Neuronal stem cell (in vitro differentiated cells): Measurements from ENCODE around the gene MFF.

Experiments used
- DNase-seq: peaks from one replicate; pipeline ENCODE4 v3.0.0-alpha.2; 2013; ENCODE audit warnings: low spot score
- H2AFZ ChIP-seq: one replicate; pipeline ENCODE4 v1.6.1; 2013; ENCODE audit warnings: mild to moderate bottlenecking, low read length, inconsistent platforms
- H2AK5ac ChIP-seq: 2 replicates; pipeline ENCODE4 v1.6.1; 2013; ENCODE audit warnings: low read depth, mild to moderate bottlenecking, inconsistent platforms, low read length, moderate library complexity, mixed read lengths
- H2BK120ac ChIP-seq: 2 replicates; pipeline ENCODE4 v1.6.1; 2013; ENCODE audit warnings: low read depth, mild to moderate bottlenecking, inconsistent platforms, low read length, moderate library complexity, mixed read lengths
- H2BK12ac ChIP-seq: one replicate; pipeline ENCODE4 v1.6.1; 2013; ENCODE audit warnings: low read length, inconsistent platforms
- H2BK15ac ChIP-seq: 2 replicates; pipeline ENCODE4 v1.6.1; 2013; ENCODE audit warnings: mild to moderate bottlenecking, low read length, inconsistent platforms, mixed read lengths
- H2BK5ac ChIP-seq: one replicate; pipeline ENCODE4 v1.6.1; 2013; ENCODE audit warnings: inconsistent platforms, mild to moderate bottlenecking, low read length, moderate library complexity
- H3K14ac ChIP-seq: one replicate; pipeline ENCODE4 v1.6.1; 2013; ENCODE audit warnings: low read length, inconsistent platforms
- H3K18ac ChIP-seq: 2 replicates; pipeline ENCODE4 v1.6.1; 2013; ENCODE audit warnings: low read length, inconsistent platforms
- H3K23ac ChIP-seq: 2 replicates; pipeline ENCODE4 v1.6.1; 2013; ENCODE audit warnings: low read depth, mild to moderate bottlenecking, mixed read lengths, low read length, inconsistent platforms; ENCODE audit not compliant: poor library complexity
- H3K27ac ChIP-seq: replicated peaks from 3 replicates; pipeline ENCODE4 v1.5.1; 2013; ENCODE audit warnings: low read length, inconsistent platforms
- H3K27me3 ChIP-seq, 3 experiments: 2 replicates each; pipeline ENCODE4 v1.6.1; 2013; ENCODE audit warnings: low read length in 3 of 3, mild to moderate bottlenecking in 2 of 3, inconsistent platforms in 1 of 3, low read depth in 1 of 3, mixed read lengths in 1 of 3, moderate library complexity in 1 of 3; ENCODE audit not compliant: control insufficient read depth in 3 of 3, insufficient read depth in 3 of 3
- H3K36me3 ChIP-seq, 2 donors: replicated peaks in 1 of 2; 2 replicates each; pipeline ENCODE4 v1.6.1; 2013; ENCODE audit warnings: low read length in 2 of 2; ENCODE audit not compliant: control insufficient read depth in 2 of 2, insufficient read depth in 2 of 2
- H3K4ac ChIP-seq: 2 replicates; pipeline ENCODE4 v1.6.1; 2013; ENCODE audit warnings: inconsistent platforms, mild to moderate bottlenecking, low read length, moderate library complexity
- H3K4me1 ChIP-seq, 2 donors: 1 replicate in 1 of 2; 2 replicates in 1 of 2; pipeline ENCODE4 v1.6.1; 2013; ENCODE audit warnings: low read length in 2 of 2, low read depth in 1 of 2; ENCODE audit not compliant: control insufficient read depth in 2 of 2, insufficient read depth in 1 of 2
- H3K4me2 ChIP-seq: one replicate; pipeline ENCODE4 v1.6.1; 2013; ENCODE audit warnings: mild to moderate bottlenecking, low read length, inconsistent platforms; ENCODE audit not compliant: insufficient read depth, poor library complexity, severe bottlenecking
- H3K4me3 ChIP-seq, 2 donors: 2 replicates each; pipeline ENCODE4 v1.5.1; 2013; ENCODE audit warnings: low read length in 2 of 2, mild to moderate bottlenecking in 2 of 2, inconsistent platforms in 1 of 2, moderate library complexity in 1 of 2
- H3K79me1 ChIP-seq: one replicate; pipeline ENCODE4 v1.6.1; 2013; ENCODE audit warnings: low read depth, mild to moderate bottlenecking, inconsistent platforms, low read length, moderate library complexity
- H3K9ac ChIP-seq: one replicate; pipeline ENCODE4 v1.6.1; 2013; ENCODE audit warnings: mild to moderate bottlenecking, low read depth, low read length, inconsistent platforms; ENCODE audit not compliant: poor library complexity
- H3K9me3 ChIP-seq, 2 donors: replicated peaks in 1 of 2; 2 replicates each; pipeline versions ENCODE3 to v1.6.1; 2013; ENCODE audit warnings: low read length in 2 of 2, mild to moderate bottlenecking in 2 of 2, inconsistent platforms in 1 of 2, low read depth in 1 of 2, mixed read lengths in 1 of 2, moderate library complexity in 1 of 2; ENCODE audit not compliant: control insufficient read depth in 2 of 2, insufficient read depth in 1 of 2
- H4K8ac ChIP-seq: one replicate; pipeline ENCODE4 v1.6.1; 2013; ENCODE audit warnings: low read depth, mild to moderate bottlenecking, inconsistent platforms, low read length, moderate library complexity
- H4K91ac ChIP-seq: one replicate; pipeline ENCODE4 v1.6.1; 2013; ENCODE audit warnings: low read length, low read depth, mild to moderate bottlenecking, inconsistent platforms; ENCODE audit not compliant: poor library complexity
- WGBS, 2 donors: extraction: QIAGEN DNeasy Blood & Tissue Kit; methylation state at CpG; one replicate each; pipeline ENCODE4 v1.1.7; 2013; ENCODE audit warnings: missing lambda C conversion rate in 2 of 2, mixed read lengths in 1 of 2; ENCODE audit not compliant: insufficient read length in 2 of 2, insufficient replicate concordance in 1 of 2; ENCODE audit errors: extremely low coverage in 2 of 2; 5-methylcytosine and 5-hydroxymethylcytosine counted together

MFF gene

DNA sequence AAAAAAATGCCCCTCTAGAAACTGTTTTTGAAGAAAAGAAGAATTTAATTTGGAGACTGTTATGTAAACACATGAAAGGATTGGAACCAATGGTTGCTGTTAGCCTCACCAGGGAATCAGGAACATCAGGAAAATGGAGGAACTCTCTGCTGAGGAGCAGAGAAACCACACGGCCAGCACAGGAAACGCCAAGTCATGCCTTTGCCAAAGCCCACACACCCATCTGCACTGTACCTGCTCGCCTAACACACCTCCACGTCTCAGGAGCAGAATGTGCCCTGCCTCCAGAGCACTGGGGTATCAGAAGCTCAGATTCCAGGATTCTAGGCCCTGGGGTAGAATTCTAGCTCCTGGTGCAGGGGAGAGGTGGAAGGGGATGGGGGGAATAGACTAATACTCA is 72.5 kb downstream of the MFF start:
- H3K4ac ChIP-seq, result no peak overlapping the region
- no peak overlapping the region for H2AK5ac ChIP-seq
- H3K4me2 ChIP-seq, result no peak overlapping the region
- peak overlapping the region; percentile 92 for H4K8ac ChIP-seq
- H3K14ac ChIP-seq, result no peak overlapping the region
- no peak overlapping the region for H4K91ac ChIP-seq
- no peak for DNase-seq
- H3K9ac ChIP-seq, result no peak overlapping the region
- no peak overlapping the region for H3K4me3 ChIP-seq
- no peak overlapping the region for H2AFZ ChIP-seq
- peak overlapping the region; percentile 71 for H3K18ac ChIP-seq
- WGBS, 2 donors, result no CpG with 5 or more reads among the region's 4 CpGs
- no peaks in the 10 kb centered on the region for H3K4me1 ChIP-seq
- H3K27me3 ChIP-seq, result peaks cover 0 to 1% (median 0%) of the 10 kb centered on the region in 3 experiments
- H3K27ac ChIP-seq, result no peak overlapping the region
- no peak overlapping the region for H3K23ac ChIP-seq
- no peaks in the 10 kb centered on the region for H3K9me3 ChIP-seq
- H3K36me3 ChIP-seq, result no peaks in the 10 kb centered on the region
- H3K79me1 ChIP-seq, result no peaks in the 10 kb centered on the region
- no peak overlapping the region for H2BK12ac ChIP-seq
- H2BK120ac ChIP-seq, result no peak overlapping the region
- H2BK5ac ChIP-seq, result no peak overlapping the region
- H2BK15ac ChIP-seq, result no peak overlapping the region

DNA sequence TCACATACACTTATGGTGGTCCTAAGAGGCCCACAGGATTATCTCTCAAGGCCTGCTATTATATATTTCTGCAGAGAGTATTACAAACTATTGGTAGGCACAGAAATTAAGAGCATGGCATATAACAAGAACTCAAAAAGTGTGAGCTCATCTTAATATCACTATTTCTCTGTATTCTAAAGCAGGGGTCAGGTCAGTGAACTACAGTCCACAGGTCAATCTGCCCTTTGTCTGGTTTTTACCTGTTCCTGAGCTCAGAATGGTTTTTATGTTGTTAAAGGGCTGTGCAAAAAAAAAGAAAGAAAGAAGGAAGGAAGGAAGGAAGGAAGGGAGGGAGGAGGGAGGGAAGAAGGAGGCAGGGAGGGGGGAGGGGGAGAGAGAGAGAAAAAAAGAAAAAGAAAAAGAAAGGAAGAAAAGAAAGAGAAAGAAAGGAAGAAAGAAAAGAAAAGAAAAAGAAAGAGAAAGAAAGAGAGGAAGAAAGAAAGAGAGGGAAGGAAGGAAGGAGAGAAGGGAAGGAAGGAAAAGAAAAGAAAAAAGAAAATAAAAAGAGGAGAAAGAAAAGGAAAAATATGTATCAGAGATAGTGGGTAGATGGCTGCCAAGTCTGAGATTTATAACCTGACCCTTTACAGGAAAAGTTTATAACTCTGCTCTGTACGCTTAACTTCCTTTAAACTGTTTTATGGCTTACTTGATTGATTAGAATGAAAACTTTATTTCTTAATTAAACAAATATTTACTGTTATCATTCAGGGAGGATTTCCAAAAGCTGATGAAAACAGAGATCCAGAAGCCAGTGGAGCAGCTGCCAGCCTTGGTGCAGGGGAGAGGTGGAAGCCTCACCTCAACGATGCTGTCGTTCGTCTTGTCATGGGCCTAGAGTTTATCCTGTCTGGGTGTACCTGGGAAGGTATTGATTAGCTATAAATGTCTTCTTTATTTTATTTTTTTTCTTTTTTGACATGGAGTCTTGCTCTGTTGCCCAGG is 73.9 kb downstream of the MFF start:
- no peak overlapping the region for H2AFZ ChIP-seq
- no peak overlapping the region for H3K27ac ChIP-seq

DNA sequence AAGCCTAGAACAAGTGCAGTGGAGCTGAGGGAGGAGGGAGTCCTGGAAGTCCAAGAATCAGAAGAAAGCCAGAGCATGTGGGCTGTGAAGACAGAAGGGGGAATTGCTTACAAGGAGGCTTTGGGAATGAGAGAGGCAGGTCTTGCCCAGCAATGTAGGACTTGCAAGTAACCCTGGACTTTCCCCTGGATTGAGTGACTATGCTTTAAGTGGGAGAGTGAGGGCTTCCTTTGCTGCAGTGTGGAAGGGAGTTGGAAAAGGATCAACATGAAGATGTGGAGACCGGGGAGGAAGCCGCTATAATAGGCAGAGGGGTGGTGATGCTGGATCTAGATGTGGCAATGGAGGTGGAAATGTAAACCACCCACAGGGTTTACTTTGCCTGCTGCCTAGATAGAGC is 76.5 kb downstream of the MFF start:
- Histone ChIP-seq H3K79me1 (no peaks in the 10 kb centered on the region), H3K9ac (no peak overlapping the region), H3K23ac (no peak overlapping the region), H3K4me1 (peaks cover under 1 to 4% of the 10 kb centered on the region in 2 donors), H3K27me3 (peaks cover 0 to 1% (median 0%) of the 10 kb centered on the region in 3 experiments), H4K91ac (no peak overlapping the region), H2AK5ac (no peak overlapping the region), H2BK12ac (no peak overlapping the region), H3K4me2 (no peak overlapping the region), H3K4ac (no peak overlapping the region), H3K14ac (no peak overlapping the region), H2BK120ac (no peak overlapping the region), H4K8ac (no peak overlapping the region), H2AFZ (no peak overlapping the region), H3K27ac (no peak overlapping the region), H3K36me3 (no peaks in the 10 kb centered on the region), H2BK5ac (no peak overlapping the region), H3K9me3 (no peaks in the 10 kb centered on the region), H3K4me3 (no peak overlapping the region), H2BK15ac (no peak overlapping the region), H3K18ac (no peak overlapping the region)
- no peak for DNase-seq
- no CpG with 5 or more reads among the region's 2 CpGs for WGBS, 2 donors

More for the DNA sequence above, 73.9 kb downstream of the MFF start:
- Histone ChIP-seq H3K4me1 (no peaks in the 10 kb centered on the region), H2BK15ac (no peak overlapping the region), H3K18ac (no peak overlapping the region), H3K4me3 (no peak overlapping the region), H3K23ac (no peak overlapping the region), H3K79me1 (no peaks in the 10 kb centered on the region), H2BK120ac (no peak overlapping the region), H3K14ac (no peak overlapping the region), H3K27me3 (peaks cover 0 to 1% (median 0%) of the 10 kb centered on the region in 3 experiments), H3K36me3 (no peaks in the 10 kb centered on the region), H4K8ac (no peak overlapping the region), H3K9ac (no peak overlapping the region), H2BK5ac (no peak overlapping the region), H2AK5ac (no peak overlapping the region), H3K4ac (no peak overlapping the region), H3K9me3 (no peaks in the 10 kb centered on the region), H3K4me2 (no peak overlapping the region), H2BK12ac (no peak overlapping the region), H4K91ac (no peak overlapping the region)
- no peak for DNase-seq
- WGBS, 2 donors, result no CpG with 5 or more reads among the region's 4 CpGs

DNA sequence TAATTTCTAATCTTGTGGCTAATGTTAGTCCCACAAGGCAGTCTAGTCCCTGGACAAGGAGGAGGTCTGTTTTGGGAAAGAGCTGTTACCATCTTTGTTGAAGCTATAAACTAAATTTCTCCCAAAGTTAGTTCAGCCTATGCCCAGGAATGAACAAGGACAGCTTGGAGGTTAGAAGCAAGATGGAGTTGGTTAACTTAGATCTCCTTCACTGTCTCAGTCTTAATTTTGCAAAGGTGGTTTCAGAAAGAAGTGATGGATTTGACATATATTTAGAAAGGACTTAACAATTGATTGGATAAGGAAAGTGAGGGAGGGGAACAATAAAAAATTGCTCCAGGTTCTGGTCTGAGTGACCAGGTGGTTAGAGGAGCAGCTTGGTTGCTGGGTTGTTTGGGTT is 77.3 kb downstream of the MFF start:
- Histone ChIP-seq H3K4me1 (peaks cover 2 to 7% of the 10 kb centered on the region in 2 donors), H3K23ac (no peak overlapping the region), H3K9ac (no peak overlapping the region), H2BK120ac (no peak overlapping the region), H2AK5ac (no peak overlapping the region), H3K4me2 (no peak overlapping the region), H2BK12ac (no peak overlapping the region), H3K27ac (no peak overlapping the region), H3K18ac (no peak overlapping the region), H3K79me1 (no peaks in the 10 kb centered on the region), H2BK15ac (no peak overlapping the region), H3K14ac (no peak overlapping the region), H3K4me3 (no peak overlapping the region), H3K27me3 (peaks cover 0 to 1% (median 0%) of the 10 kb centered on the region in 3 experiments), H4K91ac (no peak overlapping the region), H3K4ac (no peak overlapping the region), H3K36me3 (no peaks in the 10 kb centered on the region), H2BK5ac (no peak overlapping the region), H3K9me3 (no peaks in the 10 kb centered on the region), H4K8ac (no peak overlapping the region), H2AFZ (no peak overlapping the region)
- DNase-seq, result no peak
